Measurements from ENCODE around the gene CCDC188. TPM values are rescaled to one million over a fixed set of nuclear protein-coding genes. Genes with fewer than 3 reads are reported as not detected.

CCDC188 gene
- polyA plus RNA-seq (2012; ENCODE audit: insufficient read depth, insufficient read length, low read depth), result 24.1 TPM

DNA sequence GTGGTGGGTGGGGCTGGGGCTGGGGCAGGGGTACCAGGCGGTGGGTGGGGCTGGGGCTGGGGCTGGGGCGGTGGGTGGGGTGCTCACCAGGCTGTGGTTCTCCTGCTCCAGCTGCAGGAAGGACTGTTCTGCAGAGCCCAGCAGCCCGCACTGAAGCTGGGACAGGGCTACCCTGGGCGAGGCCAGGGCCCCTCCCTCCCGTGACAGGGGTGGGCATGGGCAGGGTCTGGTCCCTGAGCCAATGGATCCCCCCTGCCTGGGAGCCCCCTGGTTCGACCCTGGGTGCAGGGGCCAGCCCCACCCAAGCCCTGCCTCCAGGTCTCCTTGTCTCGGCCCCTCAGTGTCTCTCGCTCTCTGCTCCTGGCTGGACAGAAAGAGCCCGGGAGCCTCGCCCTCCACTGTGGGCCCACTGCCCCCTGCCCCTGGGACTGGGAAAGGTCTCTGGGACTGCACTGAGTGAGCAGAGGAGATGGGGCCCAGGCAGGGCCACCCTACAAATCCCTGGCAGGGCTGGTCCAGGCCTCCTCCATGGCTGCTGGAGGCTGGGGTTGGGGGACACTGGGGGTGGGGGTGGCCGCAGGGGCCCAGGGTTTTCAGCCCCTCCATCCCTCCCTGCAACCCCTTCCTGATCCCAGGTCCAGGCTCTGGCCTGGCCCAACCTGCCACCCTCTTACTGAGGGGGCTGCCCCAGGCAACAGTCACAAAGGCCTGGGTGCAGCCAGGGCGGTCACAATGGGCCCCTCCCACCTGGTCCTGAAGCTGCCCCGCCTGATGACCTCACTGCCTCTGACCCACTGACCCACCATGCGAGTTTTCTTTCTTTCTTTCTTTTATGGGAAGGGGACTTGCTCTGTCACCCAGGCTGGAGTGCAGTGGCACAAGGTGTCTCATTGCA is at the start of gene CCDC188:
TSS of gene CCDC188 (minus strand) at position 675 of the 895 bp plus-strand sequence. CDS start at position 606, 69 bp downstream.
- Histone ChIP-seq H3K4me1 (peaks cover 6% of the 10 kb centered on the region), H3K36me3 (peaks cover 2% of the 10 kb centered on the region), H3K9me3 (no peaks in the 10 kb centered on the region), H3K4me3 (ENCODE audit: low read depth, low read length) (no peak within 1 kb of the TSS), H3K27me3 (no peaks in the 10 kb centered on the region)
- no peak for DNase-seq
- TF ChIP-seq, protein P1, sequence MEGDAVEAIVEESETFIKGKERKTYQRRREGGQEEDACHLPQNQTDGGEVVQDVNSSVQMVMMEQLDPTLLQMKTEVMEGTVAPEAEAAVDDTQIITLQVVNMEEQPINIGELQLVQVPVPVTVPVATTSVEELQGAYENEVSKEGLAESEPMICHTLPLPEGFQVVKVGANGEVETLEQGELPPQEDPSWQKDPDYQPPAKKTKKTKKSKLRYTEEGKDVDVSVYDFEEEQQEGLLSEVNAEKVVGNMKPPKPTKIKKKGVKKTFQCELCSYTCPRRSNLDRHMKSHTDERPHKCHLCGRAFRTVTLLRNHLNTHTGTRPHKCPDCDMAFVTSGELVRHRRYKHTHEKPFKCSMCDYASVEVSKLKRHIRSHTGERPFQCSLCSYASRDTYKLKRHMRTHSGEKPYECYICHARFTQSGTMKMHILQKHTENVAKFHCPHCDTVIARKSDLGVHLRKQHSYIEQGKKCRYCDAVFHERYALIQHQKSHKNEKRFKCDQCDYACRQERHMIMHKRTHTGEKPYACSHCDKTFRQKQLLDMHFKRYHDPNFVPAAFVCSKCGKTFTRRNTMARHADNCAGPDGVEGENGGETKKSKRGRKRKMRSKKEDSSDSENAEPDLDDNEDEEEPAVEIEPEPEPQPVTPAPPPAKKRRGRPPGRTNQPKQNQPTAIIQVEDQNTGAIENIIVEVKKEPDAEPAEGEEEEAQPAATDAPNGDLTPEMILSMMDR (IDR thresholded peaks at IDR 0.05; ENCODE audit: low read depth, low read length), result no peak

DNA sequence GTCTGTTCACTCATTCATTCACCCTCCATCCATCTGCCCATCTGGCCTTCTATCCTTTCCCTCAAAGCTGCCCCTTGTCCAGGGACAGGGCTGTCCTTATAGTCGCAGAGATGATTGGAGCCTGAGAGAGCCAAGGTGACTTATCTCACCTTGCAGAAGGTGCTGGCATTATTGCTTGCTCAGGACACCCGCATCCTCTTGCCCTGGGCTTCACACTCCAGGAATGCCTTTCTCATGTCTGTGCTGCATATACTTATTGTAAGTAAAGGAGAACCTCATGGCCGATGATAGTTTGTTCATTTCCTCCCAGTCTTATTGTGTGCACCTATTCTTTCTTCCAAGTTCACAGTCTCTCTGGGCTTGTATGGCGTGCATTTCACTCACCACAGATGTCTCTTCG is 49.1 kb upstream of the CCDC188 start:
- Histone ChIP-seq H3K36me3 (no peaks in the 10 kb centered on the region), H3K4me1 (peaks cover 4% of the 10 kb centered on the region), H3K27me3 (no peaks in the 10 kb centered on the region), H3K9me3 (no peaks in the 10 kb centered on the region), H3K4me3 (ENCODE audit: low read depth, low read length) (no peak overlapping the region)
- TF ChIP-seq, protein P1 (IDR thresholded peaks at IDR 0.05; ENCODE audit: low read depth, low read length), result no peak
- DNase-seq, result no peak

DNA sequence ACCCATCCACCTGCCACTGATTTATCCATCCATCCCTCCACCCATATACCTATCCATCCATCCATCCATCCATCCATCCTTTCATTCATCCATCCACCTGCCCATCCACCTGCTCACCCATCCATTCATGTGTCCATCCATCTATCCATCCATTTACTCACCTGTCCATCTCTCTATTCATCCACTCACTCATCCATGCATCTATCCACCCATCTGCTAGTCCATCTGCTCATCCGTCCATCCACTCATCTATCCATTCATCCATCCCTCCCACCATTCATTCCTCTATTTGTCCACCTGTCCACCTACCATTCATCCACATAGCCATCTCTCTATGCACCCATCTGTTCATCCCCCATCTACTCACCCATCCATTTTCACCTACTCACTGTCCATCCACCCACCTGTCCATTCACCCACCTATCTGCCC is 48.6 kb upstream of the CCDC188 start:
- TF ChIP-seq, protein P1 (IDR thresholded peaks at IDR 0.05; ENCODE audit: low read depth, low read length), result no peak
- DNase-seq, result no peak
- no peak overlapping the region for H3K4me3 ChIP-seq (ENCODE audit: low read depth, low read length)
- peaks cover 4% of the 10 kb centered on the region for H3K4me1 ChIP-seq
- H3K27me3 ChIP-seq, result no peaks in the 10 kb centered on the region
- no peaks in the 10 kb centered on the region for H3K9me3 ChIP-seq
- H3K36me3 ChIP-seq, result no peaks in the 10 kb centered on the region

DNA sequence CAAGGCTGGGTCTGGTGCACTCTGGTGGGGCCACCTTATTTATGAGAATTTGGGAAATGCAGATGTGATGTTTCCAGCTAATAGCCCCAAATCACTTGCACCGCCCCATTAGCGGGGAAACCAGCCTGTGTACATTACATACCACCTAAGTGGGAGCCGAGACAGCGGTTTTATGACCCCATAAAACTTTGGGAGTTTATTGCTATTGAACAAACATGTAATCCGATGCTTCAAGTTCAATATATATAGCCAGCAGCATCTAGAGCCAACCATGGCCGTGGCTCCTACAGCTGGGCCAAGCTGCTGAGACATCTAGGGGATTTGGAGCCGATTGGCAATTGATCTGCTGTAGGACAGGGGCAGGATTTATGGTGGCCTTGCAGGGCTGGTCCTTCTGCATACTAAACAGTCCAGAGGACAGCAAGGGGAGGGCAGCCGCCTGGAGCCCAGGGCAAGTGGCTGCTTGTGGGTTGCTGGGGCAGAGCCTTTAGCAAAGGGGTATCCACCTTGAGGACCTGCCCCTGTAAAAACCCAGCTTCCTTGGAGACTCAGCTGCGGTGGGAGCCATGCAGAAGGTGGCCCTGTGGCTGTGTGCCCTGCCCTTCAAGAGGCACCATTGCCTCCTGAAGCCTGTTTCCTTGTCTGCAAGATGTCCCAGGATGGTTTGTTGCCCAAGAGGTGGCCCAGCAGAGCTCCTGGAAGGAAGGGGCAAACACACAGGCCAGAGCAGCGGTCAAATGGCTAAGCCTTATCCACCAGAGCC is 47.9 kb upstream of the CCDC188 start:
- no peaks in the 10 kb centered on the region for H3K9me3 ChIP-seq
- no peak overlapping the region for H3K4me3 ChIP-seq (ENCODE audit: low read depth, low read length)
- no peaks in the 10 kb centered on the region for H3K27me3 ChIP-seq
- peaks cover 3% of the 10 kb centered on the region for H3K4me1 ChIP-seq
- no peak for DNase-seq
- no peaks in the 10 kb centered on the region for H3K36me3 ChIP-seq
- TF ChIP-seq, protein P1 (IDR thresholded peaks at IDR 0.05; ENCODE audit: low read depth, low read length), result no peak

DNA sequence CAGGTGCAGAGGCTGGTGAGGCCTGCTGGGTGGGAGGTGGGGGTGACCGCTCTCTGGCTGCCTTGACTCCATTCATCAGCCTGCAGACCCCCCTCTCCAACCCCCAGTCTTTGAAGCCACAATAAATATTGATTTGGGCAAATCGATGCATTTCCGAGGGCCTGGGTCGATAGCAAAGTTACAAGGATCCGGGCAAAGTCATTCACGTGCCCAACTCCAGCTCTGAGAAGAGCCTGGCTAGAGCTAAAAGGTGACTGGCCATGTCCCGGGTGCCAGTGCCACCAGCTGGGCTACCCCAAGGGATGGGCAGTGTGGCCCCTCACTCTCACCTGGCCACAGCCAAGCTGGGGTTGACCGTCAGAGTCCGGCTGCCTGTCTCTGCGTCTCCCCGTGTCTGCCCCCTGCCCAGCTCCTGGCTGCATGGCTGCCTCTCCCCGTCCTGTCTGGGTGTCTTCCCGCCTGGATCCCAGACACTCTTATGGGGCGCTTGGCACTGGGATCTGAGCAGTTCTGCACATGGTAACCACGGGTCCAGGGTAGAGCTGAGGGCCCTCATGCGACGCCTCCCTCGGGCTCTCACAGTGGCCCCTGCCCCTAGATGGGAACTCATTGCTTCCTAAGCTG is 46.7 kb upstream of the CCDC188 start:
- H3K4me3 ChIP-seq (ENCODE audit: low read depth, low read length), result no peak overlapping the region
- DNase-seq, result no peak
- no peaks in the 10 kb centered on the region for H3K9me3 ChIP-seq
- no peaks in the 10 kb centered on the region for H3K4me1 ChIP-seq
- TF ChIP-seq, protein P1 (IDR thresholded peaks at IDR 0.05; ENCODE audit: low read depth, low read length), result no peak
- no peaks in the 10 kb centered on the region for H3K36me3 ChIP-seq
- no peaks in the 10 kb centered on the region for H3K27me3 ChIP-seq
